ENCODE data around the gene EHD2. TPM values are rescaled to one million over a fixed set of nuclear protein-coding genes. Genes with fewer than 3 reads are reported as not detected.
"Not testable (repeated sequence)": the region's sequence is repeated elsewhere in the genome, so short reads cannot be mapped to it uniquely, and the experiment has no call there.

The EHD2 gene
- total RNA-seq, 1 experiment from 2014 or later = 13.3 TPM

GRCh38 chr19:47707135-47707925, 5.9 kb upstream of the EHD2 start:
- BruUV-seq (replicated peaks) = no TSS peak
- H3K27me3 ChIP-seq (replicated peaks; ENCODE audit: control insufficient read depth, insufficient read depth, low read length) = no peaks in the 10 kb centered on the region
- Mint-ChIP-seq H3K27ac (ENCODE audit: unreplicated experiment) (peak overlapping the region; percentile 11), H3K9me3 (ENCODE audit: unreplicated experiment) (no peaks in the 10 kb centered on the region), H3K4me1 (ENCODE audit: low read depth, unreplicated experiment) (peaks cover 10% of the 10 kb centered on the region), H3K27me3 (ENCODE audit: insufficient read depth, unreplicated experiment) (no peaks in the 10 kb centered on the region), H3K36me3 (ENCODE audit: insufficient read depth, unreplicated experiment) (peaks cover 35% of the 10 kb centered on the region), H3K4me3 (ENCODE audit: unreplicated experiment) (no peak overlapping the region)
- no peak overlapping the region for H3K4me3 ChIP-seq (ENCODE audit: low read depth, low read length)
- H3K4me1 ChIP-seq = 0 out of 2 replicates have a peak, but pooled peaks cover 4% of the 10 kb centered on the region
- intact Hi-C loops (cut with micrococcal nuclease; ENCODE audit: unreplicated experiment) = loop anchor here (1.0 kb wide), 2 partner anchors 192 to 271 kb away; partner anchors contain the start of gene NAPA
- DNase-seq = peak; percentile 84 to 87
- H3K36me3 ChIP-seq (ENCODE audit: control insufficient read depth, insufficient read depth, low read length) = no peaks in the 10 kb centered on the region
- H3K9me3 ChIP-seq = no peaks in the 10 kb centered on the region
- peak; percentile 85 to 91 for TF ChIP-seq CTCF (IDR thresholded peaks at IDR 0.05; ENCODE audit: insufficient read depth in 1 of 2, low read depth in 1 of 2, low read length in 1 of 2, severe bottlenecking in 1 of 2, unreplicated experiment in 1 of 2)
- CTCF ChIA-PET = interaction anchor here (0.6 to 3.2 kb wide), 15 partner anchors 9 to 419 kb away, joined by 3 to 82 read pairs (median 4); partner anchors contain the start of genes DHX34 and NAPA
- POLR2A ChIA-PET = interaction anchor here (0.7 to 1.6 kb wide), 2 partner anchors 36 to 223 kb away, joined by 3 to 6 read pairs; partner anchors contain the start of gene KPTN

- no peaks in the 10 kb centered on the region for H3K9me3 ChIP-seq
- intact Hi-C loops (cut with micrococcal nuclease; ENCODE audit: unreplicated experiment) = loop anchor here (2.0 kb wide), 1 partner anchor 77 kb away; no protein-coding TSS in a partner anchor
- no TSS peak for BruUV-seq (replicated peaks)
- Mint-ChIP-seq H3K9me3 (ENCODE audit: unreplicated experiment) (no peaks in the 10 kb centered on the region), H3K36me3 (ENCODE audit: insufficient read depth, unreplicated experiment) (peaks cover 7% of the 10 kb centered on the region), H3K4me1 (ENCODE audit: low read depth, unreplicated experiment) (peaks cover 19% of the 10 kb centered on the region), H3K27me3 (ENCODE audit: insufficient read depth, unreplicated experiment) (no peaks in the 10 kb centered on the region), H3K27ac (ENCODE audit: unreplicated experiment) (no peak overlapping the region), H3K4me3 (ENCODE audit: unreplicated experiment) (peak overlapping the region; percentile 8)
- no peak for DNase-seq
- H3K36me3 ChIP-seq (ENCODE audit: control insufficient read depth, insufficient read depth, low read length) = no peaks in the 10 kb centered on the region
- ChIA-PET CTCF (interaction anchor here (1.5 to 2.7 kb wide), 4 partner anchors 18 to 275 kb away, joined by 3 to 43 read pairs (median 10); partner anchors contain the start of gene NOP53), POLR2A (no interaction called here)
- no peak overlapping the region for H3K4me3 ChIP-seq (ENCODE audit: low read depth, low read length)
- TF ChIP-seq CTCF (IDR thresholded peaks at IDR 0.05; ENCODE audit: insufficient read depth in 1 of 2, low read depth in 1 of 2, low read length in 1 of 2, severe bottlenecking in 1 of 2, unreplicated experiment in 1 of 2) = no peak
- 0 out of 2 replicates have a peak, but pooled peaks cover 4% of the 10 kb centered on the region for H3K4me1 ChIP-seq
- H3K27me3 ChIP-seq (replicated peaks; ENCODE audit: control insufficient read depth, insufficient read depth, low read length) = no peaks in the 10 kb centered on the region
Measured at GRCh38 chr19:47711652-47712242, 1.5 kb upstream of the EHD2 start.

GRCh38 chr19:47714339-47714738, 1.1 kb downstream of the EHD2 start:
- no peaks in the 10 kb centered on the region for H3K36me3 ChIP-seq (ENCODE audit: control insufficient read depth, insufficient read depth, low read length)
- intact Hi-C loops (cut with micrococcal nuclease; ENCODE audit: unreplicated experiment) = no loop called here
- H3K9me3 ChIP-seq = no peaks in the 10 kb centered on the region
- ChIA-PET POLR2A (no interaction called here), CTCF (interaction anchor here (0.6 to 2.0 kb wide), 4 partner anchors 9 to 278 kb away, joined by 3 to 14 read pairs (median 6); no protein-coding TSS in a partner anchor)
- Mint-ChIP-seq H3K27ac (ENCODE audit: unreplicated experiment) (no peak overlapping the region), H3K4me3 (ENCODE audit: unreplicated experiment) (peak overlapping the region; percentile 77), H3K27me3 (ENCODE audit: insufficient read depth, unreplicated experiment) (no peaks in the 10 kb centered on the region), H3K9me3 (ENCODE audit: unreplicated experiment) (no peaks in the 10 kb centered on the region), H3K36me3 (ENCODE audit: insufficient read depth, unreplicated experiment) (peaks cover 13% of the 10 kb centered on the region), H3K4me1 (ENCODE audit: low read depth, unreplicated experiment) (peaks cover 16% of the 10 kb centered on the region)
- TSS peak; percentile 68 for BruUV-seq (replicated peaks)
- no peak for TF ChIP-seq CTCF (IDR thresholded peaks at IDR 0.05; ENCODE audit: insufficient read depth in 1 of 2, low read depth in 1 of 2, low read length in 1 of 2, severe bottlenecking in 1 of 2, unreplicated experiment in 1 of 2)
- no peak for DNase-seq
- no peak overlapping the region for H3K4me3 ChIP-seq (ENCODE audit: low read depth, low read length)
- H3K27me3 ChIP-seq (replicated peaks; ENCODE audit: control insufficient read depth, insufficient read depth, low read length) = no peaks in the 10 kb centered on the region
- 0 out of 2 replicates have a peak, but pooled peaks cover 7% of the 10 kb centered on the region for H3K4me1 ChIP-seq

DNA sequence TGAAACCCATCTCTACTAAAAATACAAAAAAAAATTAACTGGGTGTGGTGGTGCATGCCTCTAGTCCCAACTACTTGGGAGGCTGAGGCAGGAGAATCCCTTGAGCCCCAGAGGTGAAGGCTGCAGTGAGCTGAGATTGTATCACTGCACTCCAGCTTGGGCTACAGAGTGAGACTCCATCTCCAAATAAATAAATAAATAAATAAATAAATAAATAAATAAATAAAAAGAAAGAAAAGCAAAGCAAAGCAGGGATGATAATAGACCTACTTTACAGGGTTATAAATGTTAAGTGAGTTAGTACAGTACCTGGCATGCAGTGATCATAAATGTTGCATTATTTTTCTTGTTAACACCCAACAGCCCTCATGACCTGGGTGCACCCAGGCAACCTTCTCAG, 1.6 kb downstream of the EHD2 start:
- H3K4me1 ChIP-seq; H3K27me3 ChIP-seq (replicated peaks; ENCODE audit: control insufficient read depth, insufficient read depth, low read length); H3K27ac Mint-ChIP-seq (ENCODE audit: unreplicated experiment); H3K4me3 ChIP-seq (ENCODE audit: low read depth, low read length); intact Hi-C loops (cut with micrococcal nuclease; ENCODE audit: unreplicated experiment); POLR2A ChIA-PET; H3K36me3 ChIP-seq (ENCODE audit: control insufficient read depth, insufficient read depth, low read length); H3K27me3 Mint-ChIP-seq (ENCODE audit: insufficient read depth, unreplicated experiment); H3K9me3 ChIP-seq; H3K4me3 Mint-ChIP-seq (ENCODE audit: unreplicated experiment); H3K9me3 Mint-ChIP-seq (ENCODE audit: unreplicated experiment); BruUV-seq (replicated peaks); DNase-seq: not testable (repeated sequence)
- peaks cover 13% of the 10 kb centered on the region for H3K36me3 Mint-ChIP-seq (ENCODE audit: insufficient read depth, unreplicated experiment)
- H3K4me1 Mint-ChIP-seq (ENCODE audit: low read depth, unreplicated experiment) = peaks cover 16% of the 10 kb centered on the region
- CTCF ChIA-PET = interaction anchor here (1.3 kb wide), 1 partner anchor 278 kb away, joined by 4 read pairs; no protein-coding TSS in a partner anchor
